Activated naive CD4-positive, alpha-beta T cell treated with Interleukin-2 at 50 U/mL for 16 hours (primary cell): ENCODE measurements around the gene KATNBL1.
A peak's percentile ranks its signal among the peaks of the same experiment; 100 is the strongest.
"Not testable (repeated sequence)": the region's sequence is repeated elsewhere in the genome, so short reads cannot be mapped to it uniquely, and the experiment has no call there.

Source experiments
- DNase-seq: peaks from one replicate; pipeline ENCODE4 v3.0.0-alpha.2; 2020

The KATNBL1 gene

GRCh38 chr15:34193272-34193671 lies 16.6 kb downstream of the KATNBL1 start:
- DNase-seq: not testable (repeated sequence)

DNA sequence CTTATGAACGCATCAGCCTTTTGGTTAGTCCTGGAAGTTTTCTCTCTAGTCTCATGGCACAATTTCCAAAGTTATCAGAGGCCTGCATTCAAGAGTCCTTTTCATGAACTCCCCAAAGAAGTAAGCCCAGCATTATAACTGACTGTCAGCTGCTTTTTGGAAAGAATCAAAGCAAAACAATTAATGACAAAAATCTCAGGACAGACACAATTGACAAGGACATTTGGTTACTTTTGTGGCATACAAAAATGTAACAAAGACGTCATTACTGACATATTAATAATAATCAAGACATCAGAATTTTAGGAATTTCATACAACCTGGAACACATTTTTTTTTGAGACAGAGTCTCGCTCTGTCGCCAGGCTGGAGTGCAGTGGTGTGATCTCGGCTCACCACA lies 21.2 kb downstream of the KATNBL1 start:
- DNase-seq: no peak

DNA sequence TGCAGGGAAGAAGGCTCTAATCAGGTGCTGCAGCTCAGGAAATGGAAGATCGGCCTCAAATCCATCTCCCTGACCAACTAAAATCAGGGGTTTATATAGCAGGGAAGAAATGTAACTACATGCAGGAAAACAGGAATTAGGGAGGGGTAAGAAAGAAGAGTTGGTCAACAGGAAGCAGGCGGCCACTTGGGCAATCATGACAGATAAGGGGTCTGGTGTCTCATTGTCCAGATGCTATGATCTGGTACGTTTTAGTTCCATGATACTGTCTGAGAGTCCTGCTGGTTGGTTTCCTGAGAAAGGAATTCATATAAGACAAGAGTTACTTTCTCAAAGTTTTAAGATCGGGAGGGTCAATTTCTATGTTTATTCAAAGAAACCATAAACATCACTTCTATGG lies 24.2 kb downstream of the KATNBL1 start:
- DNase-seq: no peak

DNA sequence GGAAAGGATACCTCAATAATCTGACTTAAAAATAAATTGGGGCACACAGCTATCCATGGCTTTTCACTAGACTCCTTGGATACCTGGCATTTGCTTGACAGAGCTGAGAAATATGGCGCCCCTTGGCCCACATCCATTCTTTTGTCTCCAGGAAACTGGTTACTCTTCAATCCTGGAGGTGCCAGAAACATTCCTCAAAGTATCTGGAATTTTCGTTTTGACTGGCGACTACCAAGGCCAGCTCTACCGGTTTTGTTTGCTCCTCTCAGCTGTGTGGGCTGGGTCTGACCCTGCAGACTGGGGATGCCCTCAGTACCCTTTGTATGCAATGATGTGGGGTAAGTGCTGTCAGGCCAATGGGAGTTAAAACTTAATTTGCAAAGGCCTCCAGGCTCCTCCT lies 27.0 kb downstream of the KATNBL1 start:
- no peak for DNase-seq

DNA sequence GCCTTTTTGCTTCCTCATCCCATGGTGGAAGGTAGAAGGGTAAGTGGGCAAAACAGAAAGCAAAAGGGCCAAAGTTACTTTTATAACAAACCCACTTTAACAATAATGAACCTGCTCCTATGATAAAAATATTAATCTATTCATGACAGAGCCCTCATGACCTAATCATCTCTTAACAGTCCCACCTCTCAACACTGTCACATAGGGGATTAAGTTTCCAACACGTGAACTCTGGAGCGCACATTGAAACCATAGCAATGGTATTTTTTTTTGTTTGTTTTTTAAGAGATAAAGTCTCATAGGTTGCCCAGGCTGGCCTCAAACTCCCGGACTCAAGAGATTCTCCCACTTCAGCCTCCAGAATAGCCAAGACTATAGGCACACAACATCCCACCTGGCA lies 30.7 kb downstream of the KATNBL1 start:
- no peak for DNase-seq

GRCh38 chr15:34165987-34166573 lies 43.8 kb downstream of the KATNBL1 start:
- DNase-seq: not testable (repeated sequence)

- DNase-seq: no peak
Observed at GRCh38 chr15:34161329-34161963, 48.5 kb downstream of the KATNBL1 start.

- no peak for DNase-seq
Observed at GRCh38 chr15:34160735-34161134, 49.2 kb downstream of the KATNBL1 start.

- DNase-seq: no peak
Observed at GRCh38 chr15:34158355-34158754, 51.5 kb downstream of the KATNBL1 start.

GRCh38 chr15:34155859-34156258 lies 54.0 kb downstream of the KATNBL1 start:
- no peak for DNase-seq

DNA sequence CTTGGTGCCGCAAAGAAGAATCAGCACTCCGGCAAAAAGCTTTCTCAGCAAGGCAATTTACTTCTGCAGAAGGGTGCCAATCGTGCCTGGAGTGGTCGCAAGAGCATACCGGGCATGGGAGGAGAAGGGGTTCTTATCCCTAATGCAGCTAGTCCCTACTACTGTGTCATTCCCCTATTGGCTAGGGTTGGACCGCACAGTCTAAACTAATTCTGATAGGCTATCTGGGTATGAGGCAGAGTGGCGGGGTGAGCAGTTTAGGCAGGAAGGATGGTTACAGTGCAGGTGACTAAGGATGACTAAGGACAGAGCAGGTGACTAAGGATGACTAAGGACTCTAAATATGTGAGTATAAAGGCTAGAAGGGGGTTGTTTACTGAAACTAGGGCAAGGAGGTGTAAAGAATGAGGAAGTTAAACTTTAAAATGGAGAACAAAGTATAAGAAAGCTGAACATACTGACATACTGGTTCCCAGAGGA lies 55.1 kb downstream of the KATNBL1 start:
- peak; percentile 7 for DNase-seq

DNA sequence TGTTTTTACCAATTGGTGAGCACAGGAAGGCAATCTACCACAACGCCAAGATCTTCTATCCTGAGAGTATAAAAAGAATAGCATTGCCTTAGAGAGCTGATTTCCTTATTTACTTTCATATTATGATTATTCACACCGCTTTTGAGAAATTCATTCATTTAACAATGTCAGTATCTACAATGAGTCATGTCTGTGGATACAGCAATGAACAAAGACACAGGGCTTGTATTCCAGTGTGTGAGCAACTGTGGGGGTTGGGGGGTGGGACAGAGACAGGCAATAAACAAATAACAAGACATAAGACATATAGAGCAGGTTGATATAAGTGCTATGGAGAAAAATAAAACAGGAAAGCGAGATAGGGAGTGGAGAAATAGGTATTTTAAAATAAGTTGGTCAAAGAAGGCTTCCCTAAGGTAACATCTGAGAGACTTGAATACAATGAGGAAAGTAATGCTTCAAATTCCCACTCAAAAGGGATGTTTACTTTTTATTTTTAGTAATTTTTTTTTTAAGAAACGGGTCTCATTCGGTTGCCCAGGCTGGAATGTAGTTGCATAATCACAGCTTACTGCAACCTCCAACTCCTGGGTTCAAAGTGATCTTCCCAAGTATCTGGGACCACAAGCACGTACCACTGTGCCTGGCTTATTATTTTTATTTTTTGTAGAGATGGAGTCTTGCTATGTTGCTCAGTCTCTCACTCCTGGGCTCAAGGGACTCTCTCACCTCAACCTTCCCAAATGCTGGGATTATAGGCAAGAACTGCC lies 62.3 kb downstream of the KATNBL1 start:
- DNase-seq: no peak

- no peak for DNase-seq
Observed at GRCh38 chr15:34133511-34133910, 76.4 kb downstream of the KATNBL1 start.

- no peak for DNase-seq
Observed at GRCh38 chr15:34132881-34133280, 77.0 kb downstream of the KATNBL1 start.

- DNase-seq: no peak
Observed at GRCh38 chr15:34128898-34129297, 81.0 kb downstream of the KATNBL1 start.

DNA sequence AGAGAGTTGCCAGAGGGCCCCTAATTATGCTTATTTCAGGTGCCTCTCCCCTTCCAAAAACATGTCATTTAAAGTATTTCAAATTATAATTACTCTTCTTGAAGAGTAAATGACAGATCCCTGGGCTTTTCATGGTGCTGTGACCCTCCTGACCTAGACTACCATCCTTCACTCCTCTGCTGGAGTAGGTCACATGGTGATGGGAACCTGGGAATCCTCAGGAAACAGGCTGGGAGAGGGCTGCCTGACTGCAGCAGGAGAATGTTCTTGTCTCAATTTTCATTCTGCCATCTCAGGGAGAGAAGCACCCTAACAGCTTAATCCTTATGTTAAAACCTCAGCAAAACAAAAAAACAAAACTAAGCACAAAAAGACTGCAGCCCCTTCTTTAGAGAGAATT lies 83.4 kb downstream of the KATNBL1 start:
- DNase-seq: no peak

DNA sequence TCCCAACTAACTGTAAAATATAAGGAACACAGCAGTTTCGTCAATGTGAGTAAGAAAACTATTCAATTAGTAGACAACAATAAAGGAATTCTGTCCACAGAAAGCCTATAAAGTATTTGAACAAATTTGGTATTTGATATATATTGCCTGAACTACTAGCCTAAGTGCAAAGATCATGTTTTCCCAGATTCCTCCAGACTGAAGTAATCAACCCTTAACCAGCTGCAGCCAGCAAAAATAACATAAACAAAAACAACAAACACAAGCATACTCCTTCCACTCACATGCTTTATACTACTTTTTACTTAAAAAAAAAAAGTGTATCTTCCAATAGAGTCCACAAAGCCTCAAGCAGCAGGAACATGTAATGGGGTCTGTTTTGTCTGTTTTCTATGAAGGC lies 84.0 kb downstream of the KATNBL1 start:
- no peak for DNase-seq

DNA sequence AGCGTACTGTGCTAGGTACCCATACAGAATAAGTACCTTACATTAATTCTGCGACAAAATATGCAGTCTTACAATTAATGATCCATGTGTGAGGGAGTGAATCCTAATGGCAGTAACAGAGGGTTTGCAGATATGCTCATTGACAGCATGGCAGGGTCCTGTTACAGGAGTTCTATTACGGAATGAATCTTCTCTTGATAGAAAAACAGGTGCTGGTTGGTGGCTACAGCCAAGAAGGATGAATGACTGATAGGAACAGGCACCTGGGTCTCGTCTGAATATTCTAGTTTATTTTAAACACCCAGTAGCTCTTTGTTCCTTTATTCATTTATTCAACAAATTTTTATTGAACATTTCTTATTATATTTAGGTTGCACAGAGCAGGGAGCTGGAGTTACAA lies 85.2 kb downstream of the KATNBL1 start:
- DNase-seq: no peak

GRCh38 chr15:34122771-34123183 lies 87.1 kb downstream of the KATNBL1 start:
- no peak for DNase-seq

DNA sequence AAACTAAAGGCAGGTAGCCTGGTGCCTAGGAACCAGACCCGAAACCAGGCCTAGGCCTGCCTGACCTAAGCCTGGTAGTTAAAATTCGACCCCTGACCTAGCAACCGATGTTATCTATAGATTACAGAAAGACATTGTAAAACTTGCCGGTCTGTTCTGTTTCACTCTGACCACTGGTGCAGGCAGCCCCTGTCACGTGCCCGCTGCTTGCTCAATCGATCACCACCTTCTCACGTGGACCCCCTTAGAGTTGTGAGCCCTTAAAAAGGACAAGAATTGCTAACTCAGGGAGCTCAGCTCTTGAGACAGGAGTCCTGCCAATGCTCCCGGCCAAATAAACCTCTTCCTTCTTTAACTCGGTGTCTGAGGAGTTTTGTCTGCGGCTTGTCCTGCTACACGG lies 88.1 kb downstream of the KATNBL1 start:
- not testable (repeated sequence) for DNase-seq

DNA sequence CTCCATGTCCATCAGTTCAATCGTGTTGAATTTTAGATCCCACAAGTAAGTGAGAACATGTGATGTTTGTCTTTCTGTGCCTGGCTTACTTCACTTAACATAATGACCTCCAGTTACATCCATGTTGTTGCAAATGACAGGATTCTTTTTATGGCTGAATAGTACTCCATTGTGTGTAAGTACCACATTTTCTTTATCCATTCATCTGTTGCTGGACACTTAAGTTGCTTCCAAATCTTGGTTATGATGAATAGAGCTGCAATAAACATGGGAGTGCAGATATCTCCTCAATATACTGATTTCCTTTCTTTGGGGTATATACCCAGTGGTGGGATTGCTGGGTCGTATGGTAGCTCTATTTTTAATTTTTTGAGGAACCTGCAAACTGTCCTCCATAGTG lies 89.5 kb downstream of the KATNBL1 start:
- not testable (repeated sequence) for DNase-seq

DNA sequence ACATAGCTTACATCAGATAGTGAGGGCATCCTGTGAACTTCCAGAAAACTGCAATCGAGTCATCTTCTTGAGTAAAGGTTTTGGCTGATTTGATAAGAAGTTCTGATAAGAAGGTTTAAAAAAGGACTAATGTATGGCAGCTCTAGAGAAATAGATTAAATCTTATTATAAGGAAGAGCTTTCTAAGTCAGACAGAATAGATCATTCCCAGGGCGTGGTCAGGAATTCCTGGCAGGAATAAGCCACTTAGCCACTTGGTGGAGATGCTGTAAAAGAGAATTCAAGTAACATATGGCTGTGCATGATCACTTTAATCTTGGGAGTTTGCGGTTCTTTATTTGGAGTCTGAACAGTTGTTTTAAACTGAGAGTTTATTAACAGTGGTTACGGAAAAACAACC lies 90.6 kb downstream of the KATNBL1 start:
- no peak for DNase-seq

DNA sequence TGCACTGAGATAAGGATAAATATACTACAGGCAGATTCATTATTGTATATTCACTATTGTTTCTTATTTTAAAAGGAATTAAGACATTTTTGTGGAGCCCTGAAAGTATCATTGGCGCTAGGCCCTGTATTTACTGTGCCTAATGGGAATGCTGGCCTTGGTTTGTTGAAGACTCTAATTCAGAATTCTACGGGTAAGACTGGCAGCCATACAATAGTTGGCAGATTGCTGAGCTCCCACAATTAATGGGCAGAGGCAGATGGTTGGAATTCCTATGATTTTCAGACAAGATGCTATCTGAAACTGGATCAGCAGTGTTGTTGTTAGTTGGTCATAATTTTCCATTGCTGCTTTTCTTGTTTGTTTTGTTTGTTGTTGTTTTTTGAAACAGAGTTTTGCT lies 93.3 kb downstream of the KATNBL1 start:
- DNase-seq: no peak

- DNase-seq: no peak
Observed at GRCh38 chr15:34114739-34115138, 95.2 kb downstream of the KATNBL1 start.
